Stimulated activated CD4-positive, alpha-beta T cell treated with anti-CD3 and anti-CD28 coated beads, Interleukin-12 subunit alpha, Interleukin-12 subunit beta, amount 100 ng/mL, for 48 hours (primary cell): ENCODE measurements around the gene NEMP2.
"Not testable (repeated sequence)": the region's sequence is repeated elsewhere in the genome, so short reads cannot be mapped to it uniquely, and the experiment has no call there.

Source experiments
- DNase-seq, 3 donors: peaks; one replicate each; pipeline ENCODE4 v3.0.0-alpha.2; 2020; ENCODE audit warnings: low read depth in 2 of 3, low spot score in 1 of 3

Gene NEMP2

DNA sequence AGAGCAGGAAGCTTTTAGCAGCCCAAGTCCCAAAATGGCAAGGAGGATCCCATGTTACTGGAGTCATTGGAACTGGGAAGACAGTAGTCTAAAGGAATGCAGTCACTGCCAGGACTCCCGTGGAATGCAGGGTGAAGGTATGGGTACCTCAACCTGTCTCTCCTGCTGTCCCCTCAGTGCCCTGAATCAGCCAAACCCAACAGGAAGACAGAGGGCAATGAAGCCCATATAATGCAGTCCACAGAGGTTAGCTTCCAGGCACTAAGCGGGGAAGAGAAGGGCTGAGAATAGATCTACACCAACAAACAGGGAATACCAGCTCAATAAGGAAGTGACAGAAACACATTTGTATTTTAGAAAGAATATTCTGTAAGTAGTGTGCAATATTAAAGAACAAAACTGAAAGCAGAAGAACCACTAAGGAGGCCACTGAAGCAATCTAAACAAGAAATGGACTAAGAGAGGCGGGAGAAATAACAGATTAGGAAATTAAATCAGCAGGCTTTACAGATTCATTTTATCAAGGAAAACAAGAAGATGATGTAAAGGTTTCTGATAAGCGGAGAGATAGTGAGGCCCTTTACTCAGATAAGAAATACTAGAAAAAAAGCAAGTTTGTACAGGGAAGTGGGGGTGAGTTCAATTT, 8.3 kb downstream of the NEMP2 start:
- DNase-seq = no peak

GRCh38 chr2:190524928-190525327, 9.6 kb downstream of the NEMP2 start:
- no peak for DNase-seq

DNA sequence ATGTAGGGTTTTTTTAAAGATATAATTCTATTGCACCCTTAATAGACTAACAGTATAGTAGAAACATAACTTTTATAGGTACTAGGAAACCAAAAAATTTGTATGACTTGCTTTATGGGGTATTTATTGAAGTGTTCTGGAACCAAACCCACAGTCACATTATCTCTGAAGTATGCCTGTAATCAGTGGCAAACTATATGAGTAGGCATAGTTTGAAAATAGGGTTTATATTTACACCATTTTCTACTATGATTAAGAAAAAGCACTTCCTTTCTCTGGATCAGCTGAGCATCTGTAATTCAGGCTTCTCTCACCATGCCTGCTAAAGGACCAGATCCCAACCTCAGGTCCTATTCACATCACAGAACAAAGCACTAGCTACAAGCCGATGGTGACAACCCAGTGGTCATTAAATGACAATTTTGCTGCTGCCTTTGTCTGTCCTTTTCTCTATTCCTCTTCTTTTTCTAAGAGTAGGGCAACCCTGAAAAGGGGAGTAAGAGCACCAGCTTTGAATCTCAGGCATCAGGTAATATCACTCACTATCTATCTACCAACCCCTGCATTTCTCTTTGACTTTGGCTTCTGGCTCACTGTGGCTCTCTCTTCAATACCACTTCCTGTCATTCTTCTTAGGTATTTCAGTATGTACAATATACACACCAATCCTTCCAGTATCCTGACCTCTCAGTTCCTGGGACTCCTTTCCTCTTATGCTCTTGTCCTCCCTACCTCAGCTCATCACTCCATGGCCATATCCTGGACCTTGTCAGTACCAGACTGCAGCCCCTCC, 14.4 kb downstream of the NEMP2 start:
- DNase-seq = no peak

DNA sequence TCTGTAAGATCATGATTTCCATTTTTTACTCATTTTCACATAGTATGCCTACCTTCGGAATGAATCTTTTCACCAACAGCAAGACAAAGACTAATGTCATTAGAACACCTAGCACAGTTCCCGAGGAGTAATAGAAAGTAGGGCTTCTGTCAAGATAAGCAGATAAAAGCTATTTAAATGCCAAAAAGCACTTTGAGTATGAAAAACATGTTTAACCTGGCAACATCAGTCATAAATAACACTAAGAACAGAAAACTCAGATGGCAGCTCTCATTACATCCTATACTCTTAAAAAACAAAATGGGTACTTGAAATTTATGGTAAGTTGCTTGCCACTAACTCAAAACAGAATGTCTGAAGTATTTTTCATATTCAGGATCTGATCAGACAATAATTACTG, 17.1 kb downstream of the NEMP2 start:
- no peak for DNase-seq

DNA sequence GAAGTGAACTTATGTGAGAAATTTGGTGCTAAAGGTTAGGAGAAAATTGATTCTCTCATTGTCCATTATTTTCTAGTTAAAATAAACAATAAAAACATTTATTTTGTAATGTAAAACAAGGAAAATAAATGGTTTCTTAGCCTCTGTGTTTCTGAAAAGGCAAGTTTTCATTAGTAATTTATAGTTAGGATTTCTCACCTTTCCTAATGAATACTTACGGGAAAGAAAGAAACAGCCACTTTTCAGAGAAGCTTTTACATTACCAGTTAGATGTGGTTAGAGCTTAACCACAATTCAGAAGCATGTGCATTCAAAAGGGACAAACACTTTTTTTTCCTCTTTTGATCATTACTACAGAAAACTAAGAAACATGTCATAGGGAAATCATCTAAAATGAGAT, 18.8 kb downstream of the NEMP2 start:
- DNase-seq = no peak

DNA sequence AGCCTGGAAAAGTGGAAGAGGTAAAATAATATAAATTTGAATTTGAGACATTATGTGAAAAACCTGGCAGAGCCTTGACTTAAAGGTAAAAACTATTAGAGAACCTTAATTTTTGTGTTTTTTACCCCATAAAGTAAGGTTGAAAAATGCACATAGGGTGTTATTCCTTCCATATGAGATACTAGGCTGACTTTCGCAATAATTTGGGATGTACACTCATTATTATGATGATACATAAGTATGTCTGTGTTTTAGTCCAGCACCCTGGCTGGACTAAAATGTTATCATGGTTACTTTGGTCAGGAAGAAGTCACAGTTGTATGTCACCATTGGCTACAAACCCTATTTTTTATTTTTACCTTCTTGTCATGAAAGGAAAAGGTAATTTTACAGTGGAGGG, 19.8 kb downstream of the NEMP2 start:
- no peak for DNase-seq

DNA sequence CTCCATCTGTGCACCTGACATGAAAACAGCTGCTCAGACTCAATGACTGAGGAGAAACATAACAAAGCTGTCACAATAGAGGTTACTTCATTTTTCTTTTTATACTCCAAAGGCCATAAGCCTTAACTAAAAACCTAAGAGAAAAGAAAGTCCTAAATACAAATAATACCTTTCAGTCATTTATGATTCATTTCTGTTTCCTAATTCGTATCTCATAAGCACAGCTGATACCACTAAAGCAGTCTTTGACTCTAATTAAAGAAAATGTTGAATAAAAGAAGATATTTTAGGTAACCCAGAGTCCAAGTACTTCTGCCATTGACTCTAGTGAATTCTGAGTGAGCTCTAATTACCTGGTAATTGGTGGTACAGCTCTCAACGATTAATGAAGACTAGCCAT, 20.6 kb downstream of the NEMP2 start:
- no peak for DNase-seq

- no peak for DNase-seq
Observed at GRCh38 chr2:190512539-190513095, 21.9 kb downstream of the NEMP2 start.

DNA sequence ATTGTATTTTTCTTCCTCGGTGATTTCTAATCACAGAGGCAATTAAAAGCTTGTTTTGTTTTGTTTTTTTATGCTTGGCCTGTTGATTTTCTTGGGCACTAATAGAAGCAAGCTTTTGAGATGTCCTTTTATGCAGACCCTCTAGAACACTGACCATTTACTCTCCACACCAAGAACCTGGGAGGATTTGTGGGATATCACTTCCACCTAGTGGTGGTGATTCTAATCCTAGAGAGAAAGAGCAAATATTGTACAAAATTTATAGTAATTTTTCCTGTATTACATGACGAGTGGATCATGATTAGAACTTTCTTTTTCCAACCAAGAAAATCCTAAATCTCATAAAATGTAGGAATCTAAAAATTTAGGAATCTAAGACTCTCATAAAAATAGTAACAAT, 23.4 kb downstream of the NEMP2 start:
- no peak for DNase-seq

DNA sequence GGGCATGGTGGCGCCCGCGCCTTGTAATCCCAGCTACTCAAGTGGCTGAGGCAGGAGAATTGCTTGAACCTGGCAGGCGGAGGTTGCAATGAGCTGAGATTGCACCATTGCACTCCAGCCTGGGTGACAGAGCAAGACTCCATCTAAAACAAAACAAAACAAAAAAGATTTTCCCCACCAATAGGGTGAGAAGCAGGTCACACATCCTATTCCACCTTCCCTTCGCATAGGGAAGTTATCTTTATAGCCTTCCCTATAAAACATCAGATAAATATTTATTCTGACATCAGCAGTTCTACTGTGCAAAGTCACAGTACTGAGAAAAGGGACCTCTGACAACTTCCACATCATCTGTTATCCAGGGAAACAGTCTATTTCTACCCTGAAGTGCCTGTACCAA, 24.6 kb downstream of the NEMP2 start:
- DNase-seq = not testable (repeated sequence)

DNA sequence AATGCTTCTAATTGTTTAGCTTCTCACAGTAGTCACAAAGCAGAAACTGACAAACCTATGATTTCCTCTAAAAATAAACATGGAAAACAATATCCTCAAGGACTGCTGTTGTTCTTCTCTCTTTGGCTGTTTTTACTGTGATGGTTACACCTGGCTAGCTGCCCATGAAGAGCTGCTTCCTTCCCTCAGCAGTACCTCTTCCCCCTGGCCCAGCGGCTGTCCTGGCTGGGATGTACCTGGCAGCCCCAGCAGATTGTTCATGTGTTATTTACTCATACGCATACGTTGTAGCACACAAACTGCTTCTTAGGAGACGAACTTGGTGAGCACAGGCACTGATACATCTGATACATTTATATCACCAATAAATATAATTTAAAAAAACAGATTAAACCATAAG, 27.4 kb downstream of the NEMP2 start:
- DNase-seq = no peak

GRCh38 chr2:190506666-190507065, 27.9 kb downstream of the NEMP2 start:
- no peak for DNase-seq

DNA sequence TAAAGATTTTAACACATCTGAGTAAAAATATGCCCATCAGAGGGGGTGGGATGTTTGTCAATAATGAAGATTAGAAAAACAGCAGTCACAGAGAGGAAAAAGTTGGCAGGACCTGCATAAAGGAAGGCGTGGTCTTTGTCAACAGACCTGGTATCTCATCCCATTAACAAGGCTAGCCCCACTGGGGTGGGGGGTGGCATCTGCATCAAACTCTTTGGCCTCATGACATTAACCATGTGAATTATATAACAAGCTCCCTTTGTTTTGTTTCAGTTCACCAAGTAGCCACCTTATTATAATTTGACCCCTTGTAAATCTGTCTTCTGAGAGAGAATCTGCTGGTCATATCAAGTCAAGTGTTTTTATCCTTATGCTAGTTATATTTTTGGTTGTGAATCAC, 28.8 kb downstream of the NEMP2 start:
- DNase-seq = no peak

GRCh38 chr2:190504912-190505311, 29.6 kb downstream of the NEMP2 start:
- DNase-seq = no peak

GRCh38 chr2:190503088-190503487, 31.4 kb downstream of the NEMP2 start:
- no peak for DNase-seq

DNA sequence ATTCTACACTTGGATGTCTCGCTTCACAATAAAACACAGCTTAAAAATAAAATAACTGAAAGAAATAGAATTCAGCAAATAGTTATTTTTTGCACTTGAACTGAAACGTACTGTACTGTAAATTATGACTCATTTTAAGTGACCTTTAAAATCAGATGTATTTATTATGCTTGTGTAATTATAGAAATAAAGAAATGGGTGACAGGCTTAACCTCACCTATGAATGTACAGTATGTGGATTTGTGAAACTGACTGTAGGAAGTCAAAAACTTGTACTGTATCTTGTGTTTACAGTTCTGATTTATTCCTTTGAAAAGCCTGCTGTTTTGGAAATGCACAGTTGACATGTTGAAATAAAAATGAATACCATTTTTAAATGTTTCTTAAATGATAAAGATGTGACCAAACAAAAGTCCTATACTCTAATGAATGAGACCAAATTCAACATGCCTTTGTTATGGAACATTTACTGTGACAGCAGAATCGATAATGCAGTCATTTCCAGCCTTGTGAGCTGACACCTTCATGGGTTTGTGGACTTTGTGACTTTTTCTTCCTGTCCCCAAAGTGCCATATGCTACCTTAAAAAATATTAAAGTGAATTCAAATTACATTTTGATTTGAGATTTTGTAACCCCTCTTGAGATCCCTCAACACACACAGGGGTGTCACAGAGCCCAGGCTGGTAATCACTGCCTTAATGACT, 32.7 kb downstream of the NEMP2 start:
- DNase-seq = no peak

- DNase-seq = no peak
Observed at GRCh38 chr2:190501231-190501630, 33.3 kb downstream of the NEMP2 start.

DNA sequence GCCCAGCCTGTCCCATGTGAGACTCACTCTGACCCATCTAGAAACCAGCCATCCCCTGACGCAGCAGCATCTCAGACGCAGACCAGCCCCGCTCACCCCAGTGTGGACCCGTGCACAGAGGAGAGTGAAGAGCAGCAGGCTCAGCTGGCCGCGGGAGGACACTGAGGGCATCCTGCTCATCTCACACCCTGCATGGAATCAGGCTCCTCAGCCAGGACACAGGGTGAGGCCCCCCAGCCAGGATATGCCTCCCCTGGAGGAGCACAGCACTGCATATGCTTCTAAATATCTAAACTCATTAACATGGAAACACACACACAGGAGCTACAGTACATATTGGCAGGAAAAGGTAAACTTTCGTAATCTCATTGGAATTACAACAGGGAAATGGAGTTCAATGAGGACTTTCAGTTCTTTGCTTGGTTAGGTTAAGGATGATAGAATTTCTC, 34.4 kb downstream of the NEMP2 start:
- DNase-seq = no peak

DNA sequence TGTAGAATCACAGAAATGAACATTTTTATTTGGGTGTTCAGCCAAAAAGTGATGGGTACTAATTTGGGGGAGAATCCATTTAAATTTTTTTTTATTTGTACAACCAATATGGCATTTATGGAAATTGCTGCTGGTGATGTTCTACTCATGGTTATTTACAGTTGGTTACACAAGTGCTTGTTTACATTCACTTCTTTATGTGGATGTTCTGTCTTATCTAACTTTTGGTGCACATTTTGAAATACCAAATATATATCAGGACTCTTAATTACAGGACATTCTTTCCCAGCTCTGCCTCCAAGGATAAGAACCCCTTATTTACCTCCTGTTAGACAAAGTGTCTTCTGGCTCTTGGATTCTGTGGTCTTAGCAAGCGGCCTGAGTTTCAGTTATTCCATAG, 35.2 kb downstream of the NEMP2 start:
- DNase-seq = no peak

- no peak for DNase-seq
Observed at GRCh38 chr2:190497428-190497827, 37.1 kb downstream of the NEMP2 start.

- not testable (repeated sequence) for DNase-seq
Observed at GRCh38 chr2:190494600-190495227, 39.8 kb downstream of the NEMP2 start.
